Epidermal melanocyte (primary cell): ENCODE measurements around the gene CCDC159.
"Not testable (repeated sequence)": the region's sequence is repeated elsewhere in the genome, so short reads cannot be mapped to it uniquely, and the experiment has no call there.

Experiments used
- DNase-seq: peaks from one replicate; pipeline ENCODE4 v3.0.0; 2011; ENCODE audit warnings: low spot score; ENCODE audit not compliant: insufficient read length

CCDC159 gene, protein sequence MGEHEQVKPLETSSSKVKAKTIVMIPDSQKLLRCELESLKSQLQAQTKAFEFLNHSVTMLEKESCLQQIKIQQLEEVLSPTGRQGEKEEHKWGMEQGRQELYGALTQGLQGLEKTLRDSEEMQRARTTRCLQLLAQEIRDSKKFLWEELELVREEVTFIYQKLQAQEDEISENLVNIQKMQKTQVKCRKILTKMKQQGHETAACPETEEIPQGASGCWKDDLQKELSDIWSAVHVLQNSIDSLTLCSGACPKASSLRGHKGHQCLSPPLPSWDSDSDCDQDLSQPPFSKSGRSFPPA

GRCh38 chr19:11346104-11346940 lies at the start of gene CCDC159, which contains the start of gene TMEM205:
CCDC159 (plus strand) TSS chr19:11346519; CDS start chr19:11346607, 88 bp downstream.
TMEM205 (minus strand) TSS chr19:11346268; CDS start chr19:11345619, 649 bp downstream.
- DNase-seq = peak; percentile 98

GRCh38 chr19:11299946-11300810 lies 46.1 kb upstream of the CCDC159 start:
- no peak for DNase-seq

DNA sequence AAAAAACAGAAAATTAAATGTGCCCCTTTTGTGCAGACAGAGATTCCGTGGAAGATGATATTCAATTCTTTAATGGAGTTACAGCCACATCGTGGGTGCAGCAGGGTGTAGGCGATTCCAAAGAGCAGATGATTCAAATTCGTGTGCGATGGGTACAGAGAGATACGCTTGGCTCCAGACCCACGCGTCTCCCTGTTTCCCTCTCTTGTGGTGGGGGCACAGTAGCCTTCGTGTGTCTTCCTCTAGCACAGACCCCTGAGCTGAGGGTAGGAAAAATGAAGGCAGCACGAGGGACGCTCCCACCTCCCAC lies 45.6 kb upstream of the CCDC159 start:
- no peak for DNase-seq

- DNase-seq = no peak
Measured at GRCh38 chr19:11304936-11305335, 41.4 kb upstream of the CCDC159 start.

- DNase-seq = no peak
Measured at GRCh38 chr19:11306337-11306736, 40.0 kb upstream of the CCDC159 start.

GRCh38 chr19:11320278-11320995 lies 25.9 kb upstream of the CCDC159 start:
- not testable (repeated sequence) for DNase-seq

- DNase-seq = no peak
Measured at GRCh38 chr19:11321191-11322126, 24.9 kb upstream of the CCDC159 start.

DNA sequence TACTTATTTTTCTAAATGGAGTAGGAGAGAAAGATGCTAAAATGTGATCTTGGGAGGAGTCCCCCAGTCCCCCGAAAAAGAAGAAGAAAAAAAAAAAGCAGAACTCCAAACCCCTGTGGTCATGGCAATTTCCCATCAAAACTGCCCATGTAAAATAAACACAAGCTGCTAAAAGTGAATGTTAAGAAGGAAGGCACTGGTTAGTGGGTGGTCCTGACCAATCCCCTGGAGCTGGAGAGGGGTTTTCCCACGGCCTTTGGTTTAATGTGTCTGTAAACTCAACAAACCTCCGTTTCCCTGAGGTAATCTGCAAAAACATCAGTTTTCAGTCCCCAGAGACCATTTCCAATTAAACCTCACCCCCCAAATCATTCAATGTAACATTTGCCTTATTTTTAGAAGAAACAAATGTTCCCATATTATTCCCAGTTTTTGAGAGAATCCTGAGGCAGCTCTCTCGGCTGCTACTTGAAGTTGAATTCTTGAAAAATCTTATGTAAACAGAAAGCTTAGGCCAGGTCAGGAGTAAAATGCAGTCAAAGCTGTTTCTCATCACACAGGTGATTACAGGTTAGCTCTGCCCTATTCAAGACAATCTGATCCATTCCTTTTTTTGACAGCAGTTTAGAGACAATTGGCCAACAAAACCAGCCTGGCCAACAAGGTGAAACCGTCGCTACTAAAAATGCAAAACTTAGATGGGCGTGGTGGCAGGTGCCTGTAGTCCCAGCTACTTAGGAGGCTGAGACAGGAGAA lies 23.9 kb upstream of the CCDC159 start:
- DNase-seq = no peak

DNA sequence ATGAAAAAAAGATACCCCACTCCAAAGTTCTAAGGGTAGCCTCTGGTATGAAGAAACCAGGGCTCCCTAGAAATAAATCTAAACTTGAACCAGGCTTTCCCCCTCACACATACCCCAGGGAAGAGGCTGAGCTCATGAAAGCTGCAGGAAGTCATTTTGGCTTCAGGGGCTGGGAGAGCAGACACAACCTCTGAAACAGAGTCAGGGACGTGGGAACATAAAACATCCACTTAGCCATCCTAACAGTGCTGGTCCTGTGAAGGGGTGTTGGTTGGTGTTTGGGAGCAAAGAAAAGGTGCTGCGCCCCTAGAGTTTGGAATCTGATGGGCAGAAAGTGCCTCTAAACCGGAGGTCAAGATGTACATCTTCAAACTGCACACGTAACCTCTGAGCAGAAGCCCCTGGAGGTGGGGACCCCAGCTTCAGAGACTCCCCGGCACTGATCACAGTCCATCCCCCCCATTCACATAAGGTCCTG lies 22.7 kb upstream of the CCDC159 start:
- no peak for DNase-seq

DNA sequence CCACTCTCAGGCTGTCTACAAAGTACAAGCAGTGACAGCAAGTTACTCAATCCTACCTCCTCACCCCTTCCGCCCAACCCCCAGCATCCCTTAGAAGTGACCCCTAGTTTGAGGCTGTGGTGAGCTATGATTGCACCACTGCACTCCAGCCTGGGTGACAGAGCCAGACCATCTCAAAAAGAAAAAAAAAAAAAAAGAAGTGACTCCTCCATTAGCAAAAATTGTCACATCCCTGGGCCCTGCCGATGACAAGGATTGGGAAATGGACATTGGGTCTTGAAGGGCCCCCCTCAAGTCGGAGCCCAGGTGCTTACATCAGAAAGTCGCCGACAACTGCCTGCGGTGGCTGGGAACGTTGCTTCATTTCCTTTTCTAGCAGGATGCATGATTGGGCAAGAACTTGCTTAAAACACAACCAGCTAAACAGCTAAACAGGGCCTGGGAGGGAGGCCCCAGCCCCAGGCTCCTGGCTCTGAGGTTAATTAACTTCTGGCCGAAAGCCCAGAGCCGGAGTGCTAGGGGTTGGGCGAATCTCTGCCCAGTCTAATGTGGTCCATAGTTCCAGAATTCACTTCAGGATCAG lies 22.1 kb upstream of the CCDC159 start:
- peak; percentile 76 for DNase-seq

GRCh38 chr19:11324748-11325389 lies 21.4 kb upstream of the CCDC159 start:
- no peak for DNase-seq

DNA sequence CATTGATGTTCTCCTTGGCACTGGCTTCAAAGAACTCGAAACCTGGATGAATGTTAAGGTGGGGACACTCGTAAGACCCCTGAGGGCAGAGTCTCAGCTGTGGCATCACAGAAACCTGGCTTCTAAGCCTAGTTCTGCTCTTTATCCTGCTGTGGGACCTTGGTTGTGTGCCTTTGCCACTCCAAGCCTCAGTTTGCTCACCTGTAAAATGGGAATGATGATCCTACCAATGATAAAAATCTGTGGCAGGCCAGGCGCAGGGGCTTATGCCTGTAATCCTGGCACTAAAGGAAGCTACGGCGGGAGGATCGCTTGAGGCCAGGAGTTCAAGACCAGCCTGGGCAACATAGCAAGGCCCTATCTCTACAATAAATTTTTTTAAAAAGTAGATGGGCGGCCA lies 20.8 kb upstream of the CCDC159 start:
- no peak for DNase-seq

DNA sequence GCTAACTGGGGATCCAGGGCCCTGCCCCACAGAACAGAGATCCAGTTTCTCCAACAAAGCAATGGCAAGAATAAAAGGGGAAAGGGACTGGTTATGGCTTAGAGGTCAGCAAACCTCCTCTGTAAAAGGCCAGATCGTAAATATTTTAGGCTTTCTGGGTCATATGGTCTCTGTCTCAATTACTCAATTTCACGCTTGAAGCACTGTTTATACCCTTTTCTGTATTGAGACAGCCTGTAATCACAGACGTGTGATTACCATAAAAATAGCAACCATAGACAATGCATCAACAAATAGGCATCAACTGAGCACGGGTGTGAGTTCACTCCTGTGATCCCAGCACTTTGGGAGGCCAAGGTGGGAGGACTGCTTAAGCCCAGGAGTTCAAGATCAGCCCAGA lies 16.2 kb upstream of the CCDC159 start:
- peak; percentile 30 for DNase-seq

- no peak for DNase-seq
Measured at GRCh38 chr19:11331502-11331901, 14.8 kb upstream of the CCDC159 start.

DNA sequence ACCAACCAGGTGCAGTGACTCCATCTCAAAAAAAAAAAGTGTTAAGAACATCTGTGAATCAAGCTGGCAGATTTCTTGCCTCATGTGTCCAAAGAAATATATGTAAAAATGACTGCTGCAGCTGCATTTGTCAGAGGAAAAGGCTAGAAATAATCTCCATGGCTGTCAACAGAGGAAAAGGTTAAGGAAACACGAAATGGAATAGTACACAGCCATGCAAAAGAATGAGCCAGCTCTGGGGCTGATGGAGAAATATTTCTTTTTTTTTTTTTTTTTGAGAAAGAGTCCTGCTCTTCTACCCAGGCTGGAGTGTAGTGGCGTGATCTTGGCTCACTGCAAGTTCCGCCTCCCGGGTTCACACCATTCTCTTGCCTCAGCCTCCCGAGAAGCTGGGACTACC lies 13.5 kb upstream of the CCDC159 start:
- DNase-seq = no peak

GRCh38 chr19:11333838-11334237 lies 12.5 kb upstream of the CCDC159 start:
- DNase-seq = not testable (repeated sequence)

- DNase-seq = no peak
Measured at GRCh38 chr19:11335449-11336146, 10.7 kb upstream of the CCDC159 start.

GRCh38 chr19:11337080-11337479 lies 9.2 kb upstream of the CCDC159 start:
- DNase-seq = no peak
